GM21381 (cell line): ENCODE results near the gene VIPR2.
"Not testable (repeated sequence)": the region's sequence is repeated elsewhere in the genome, so short reads cannot be mapped to it uniquely, and the experiment has no call there.

ENCODE experiments used
- ATAC-seq: cut with Tn5 transposase; IDR thresholded peaks from one replicate; pipeline ENCODE4 v1.9.1; 2021; ENCODE audit warnings: mild to moderate bottlenecking, moderate library complexity; ENCODE audit not compliant: unreplicated experiment

VIPR2 gene

DNA sequence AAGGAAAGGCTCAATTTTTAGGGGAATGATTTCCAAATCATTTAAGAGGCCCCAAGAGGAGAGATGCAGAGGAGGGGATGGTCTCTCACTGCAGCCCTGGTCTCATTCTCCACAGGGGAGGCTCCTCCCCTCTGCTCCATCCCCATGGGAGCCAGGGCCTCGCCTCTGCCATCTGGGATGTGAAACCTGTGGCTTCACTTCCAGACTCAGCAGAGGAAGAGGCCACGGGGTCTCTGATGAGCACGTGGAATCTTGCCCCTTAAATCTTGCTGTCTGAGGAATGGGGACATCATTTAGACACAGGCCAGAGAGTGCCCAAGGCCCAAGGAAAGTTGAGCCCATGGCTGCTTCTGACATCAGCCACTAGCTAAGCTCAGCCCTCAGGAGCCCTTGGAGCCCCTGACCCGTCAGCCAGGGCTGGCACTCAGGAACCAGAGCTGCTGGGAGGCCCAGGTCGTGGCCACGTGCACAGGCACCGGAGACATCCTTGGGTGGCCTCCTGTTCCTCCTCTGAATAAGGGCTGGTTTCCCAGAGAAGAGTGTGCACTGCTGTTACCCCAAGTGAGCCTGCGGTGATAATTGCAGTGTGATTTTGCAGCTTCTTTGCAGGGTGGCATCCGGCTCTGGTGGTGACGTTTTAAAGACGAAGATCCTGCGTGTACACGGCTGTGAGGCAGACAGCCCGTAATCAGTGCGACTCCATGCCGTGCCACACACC, 50.5 kb downstream of the VIPR2 start:
- ATAC-seq, result no peak

DNA sequence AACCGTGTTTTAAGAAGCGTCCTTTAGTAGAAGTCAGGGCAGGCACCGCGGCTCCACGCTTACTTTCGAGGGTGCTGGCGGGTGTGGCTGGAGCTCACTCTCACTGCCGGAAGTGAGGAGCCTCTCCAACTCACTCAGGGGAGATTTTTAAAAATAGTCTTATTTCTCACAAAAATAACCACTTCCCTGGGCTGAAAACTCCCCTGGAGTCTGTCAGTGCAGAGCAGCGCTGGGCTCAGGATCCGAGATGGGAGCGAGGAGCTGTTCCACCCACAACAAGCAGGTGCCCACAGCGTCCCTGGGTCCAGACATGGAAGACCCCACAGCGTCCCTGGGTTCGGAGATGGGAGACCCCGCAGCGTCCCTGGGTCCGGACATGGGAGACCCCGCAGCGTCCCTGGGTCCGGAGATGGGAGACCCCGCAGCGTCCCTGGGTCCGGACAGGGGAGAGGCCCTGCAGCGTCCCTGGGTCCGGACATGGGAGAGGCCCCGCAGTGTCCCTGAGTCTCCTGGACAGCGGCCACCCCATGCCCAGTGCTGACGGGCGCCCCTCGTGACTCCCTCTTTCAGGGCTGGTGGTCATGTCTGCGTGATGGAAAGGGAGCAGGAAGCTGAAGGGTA, 51.2 kb downstream of the VIPR2 start:
- ATAC-seq, result no peak

DNA sequence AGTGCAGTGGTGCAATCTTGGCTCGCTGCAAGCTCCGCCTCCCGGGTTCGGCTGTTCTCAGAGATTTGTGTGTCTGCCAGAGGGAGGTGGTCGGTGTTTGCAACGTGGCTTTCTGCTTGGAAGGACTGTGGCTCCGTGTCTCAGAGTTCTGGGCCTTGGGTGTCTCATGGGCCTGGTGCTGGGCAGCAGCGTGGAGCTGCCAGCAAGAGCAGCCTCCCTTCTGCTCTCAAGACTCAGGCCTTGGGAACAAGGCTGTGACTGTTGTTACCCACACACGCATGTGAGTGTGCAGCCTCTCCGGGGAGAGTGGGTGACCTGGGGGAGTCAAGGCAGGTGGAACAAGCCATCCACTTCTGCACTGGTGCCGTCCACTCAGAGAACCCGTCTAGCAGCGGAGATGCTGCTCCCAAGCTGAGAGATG, 52.0 kb downstream of the VIPR2 start:
- ATAC-seq, result no peak

DNA sequence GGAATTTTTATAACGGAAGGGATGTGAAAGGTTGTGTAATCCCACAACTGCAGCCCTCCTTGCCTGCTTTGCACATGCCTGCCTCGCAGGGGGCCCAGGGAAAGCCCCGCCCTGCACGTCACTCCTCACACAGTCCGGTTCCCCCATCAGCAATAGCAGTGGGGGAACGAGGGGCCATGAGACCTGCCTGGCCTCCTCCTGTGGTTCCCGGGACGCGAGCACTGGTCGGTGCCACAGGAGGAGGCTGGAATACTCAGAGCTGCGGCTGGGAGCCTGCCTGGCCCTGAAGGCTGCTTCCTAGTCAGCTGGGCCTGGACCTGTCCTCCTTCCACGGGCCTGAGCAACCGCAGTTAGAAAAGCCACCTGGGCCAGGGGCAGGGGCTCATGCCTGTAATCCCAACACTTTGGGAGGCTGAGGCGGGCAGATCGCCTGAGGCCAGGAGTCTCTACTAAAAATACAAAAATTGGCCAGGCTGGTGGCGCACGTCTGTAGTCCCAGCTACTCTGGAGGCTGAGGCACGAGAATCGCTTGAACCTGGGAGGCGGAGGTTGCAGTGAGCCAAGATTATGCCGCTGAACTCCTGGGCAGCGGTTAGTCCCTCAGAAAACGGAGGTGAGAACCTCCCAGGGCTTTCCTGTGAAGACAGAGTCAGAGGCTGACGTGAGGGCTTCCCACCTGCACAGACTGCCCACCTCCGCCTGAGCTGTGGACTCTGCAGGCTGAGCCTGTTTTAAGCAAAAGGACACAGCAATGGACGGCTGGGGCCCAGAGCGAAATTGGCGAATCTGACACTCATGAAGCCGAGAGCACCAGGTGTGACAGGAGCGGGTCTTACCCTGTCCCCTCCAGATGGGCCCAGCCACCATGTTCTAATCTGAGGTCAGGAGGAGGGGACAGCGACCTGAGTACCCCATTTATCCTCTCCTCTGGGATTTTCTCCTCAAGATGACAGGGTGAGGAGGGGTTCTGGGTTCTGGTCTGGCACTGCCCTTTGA, 52.9 kb downstream of the VIPR2 start:
- no peak for ATAC-seq

DNA sequence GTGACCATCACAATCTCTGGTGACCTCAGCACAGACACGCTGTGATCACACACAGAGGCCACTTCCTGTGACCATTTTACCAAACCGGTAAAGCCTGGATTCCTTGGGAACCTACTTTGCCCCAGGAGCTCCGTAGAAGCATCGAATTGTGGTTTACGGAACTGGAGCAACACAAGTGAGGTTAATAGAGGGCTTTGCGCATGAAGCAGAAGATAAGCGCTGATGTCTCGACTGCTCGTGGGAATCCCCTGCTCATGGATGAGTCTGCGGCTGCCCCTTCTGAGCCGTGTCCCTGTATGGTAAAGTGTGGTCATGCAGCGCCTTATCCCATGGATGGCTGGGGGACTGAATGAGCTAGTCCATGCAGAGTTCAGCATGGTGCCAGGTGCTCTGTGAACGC, 53.6 kb downstream of the VIPR2 start:
- ATAC-seq, result no peak

DNA sequence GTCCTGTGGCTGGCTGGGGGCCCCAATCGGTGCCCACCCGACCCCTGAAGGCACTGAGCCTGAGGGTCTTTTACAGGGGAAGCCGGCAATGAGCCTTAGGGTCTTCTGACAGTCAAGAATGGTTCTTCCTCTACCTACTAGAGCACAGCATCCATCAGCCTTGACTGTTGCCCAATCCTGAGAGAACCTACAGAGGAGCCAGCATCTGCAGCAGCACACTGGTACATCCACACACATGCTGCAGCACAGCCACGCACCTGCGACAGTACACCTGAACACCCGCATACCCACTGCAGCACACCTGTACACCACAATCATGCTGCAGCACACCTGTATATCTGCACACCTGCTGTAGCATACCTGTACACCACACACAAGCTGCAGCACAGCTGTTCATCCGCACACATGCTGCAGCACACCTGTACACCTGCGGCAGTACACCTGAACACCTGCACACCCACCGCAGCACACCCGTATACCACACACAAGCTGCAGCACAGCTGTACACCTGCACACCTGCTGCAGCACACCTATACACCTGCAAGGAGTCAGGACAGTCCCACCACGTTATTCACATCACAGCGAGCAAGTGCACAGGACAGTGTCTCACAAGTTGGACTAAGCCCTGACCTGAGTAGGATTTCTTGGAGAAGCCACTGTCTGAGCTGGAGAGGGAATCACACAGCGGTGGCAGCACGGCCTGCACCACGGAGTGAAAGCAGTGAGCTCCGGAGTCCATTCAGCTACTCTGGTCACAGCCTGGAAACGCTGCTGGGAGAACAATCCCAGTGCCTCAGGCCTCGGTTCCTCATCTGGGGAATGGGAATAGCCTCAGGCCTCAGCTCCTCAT, 56.4 kb downstream of the VIPR2 start:
- no peak for ATAC-seq

DNA sequence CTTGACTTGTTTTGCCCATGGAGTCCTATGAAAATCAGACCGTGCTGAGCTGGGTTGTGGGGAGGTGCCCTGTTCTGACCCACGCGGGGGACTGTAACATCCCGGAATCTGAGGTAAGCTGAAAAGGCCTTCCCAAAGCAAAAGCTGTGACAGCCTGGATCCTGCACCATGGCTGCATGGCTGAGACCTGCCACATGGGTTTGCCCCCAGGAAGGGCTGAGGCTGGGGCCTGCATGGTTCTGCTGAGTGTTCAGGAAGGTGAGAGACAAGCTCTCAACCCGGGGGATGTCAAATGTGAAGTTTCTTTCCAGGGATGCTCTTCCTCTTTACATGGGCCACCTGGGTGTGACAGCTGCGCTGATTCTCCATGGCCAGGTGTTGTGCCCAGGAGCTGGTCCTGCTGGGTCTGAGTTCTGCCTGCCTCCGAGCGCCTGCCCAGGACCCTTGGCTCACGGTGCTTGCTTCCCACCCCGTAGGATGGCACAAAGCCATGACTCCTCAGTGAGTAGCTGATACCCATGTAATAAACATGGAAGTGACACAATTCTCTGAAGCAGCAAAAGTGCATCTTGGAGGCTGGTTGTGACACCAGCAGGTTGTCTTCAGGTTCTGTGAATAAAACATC, 58.3 kb downstream of the VIPR2 start:
- no peak for ATAC-seq

DNA sequence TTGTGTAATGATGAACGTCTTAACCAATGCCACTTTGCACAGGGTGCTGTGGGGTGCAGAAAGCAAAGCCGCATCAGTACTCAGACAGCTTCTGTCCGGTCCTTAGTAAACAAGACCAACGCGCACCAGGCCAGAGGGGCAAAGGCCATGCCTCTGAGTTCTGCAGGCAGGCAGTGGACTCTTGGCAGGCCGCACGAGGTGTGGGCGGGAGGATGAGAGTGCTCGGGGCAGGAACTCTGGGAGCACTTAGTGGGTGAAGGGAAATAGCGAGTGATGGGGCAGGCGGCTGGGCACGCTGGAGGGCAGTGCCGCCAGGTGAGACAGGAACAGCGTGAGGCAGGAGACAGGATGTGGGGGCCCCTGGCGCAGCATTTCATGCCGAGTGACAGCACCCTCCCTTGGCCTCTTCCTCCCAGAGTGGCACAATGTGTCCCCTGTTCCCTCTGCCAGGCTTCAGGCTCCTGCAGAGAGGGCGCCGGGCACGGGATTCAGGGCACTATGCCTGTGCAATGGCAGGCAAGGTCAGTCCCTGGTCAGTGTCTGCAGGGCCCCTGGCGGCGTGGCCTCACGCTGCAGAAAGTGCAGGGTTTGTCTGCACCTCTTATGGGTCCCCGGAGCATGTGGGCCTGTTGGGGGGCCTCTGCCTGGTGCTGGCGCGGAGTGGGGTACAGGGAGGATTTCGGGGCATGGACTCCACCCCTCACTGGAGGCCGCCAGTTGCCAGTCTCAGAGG, 60.4 kb downstream of the VIPR2 start:
- no peak for ATAC-seq

DNA sequence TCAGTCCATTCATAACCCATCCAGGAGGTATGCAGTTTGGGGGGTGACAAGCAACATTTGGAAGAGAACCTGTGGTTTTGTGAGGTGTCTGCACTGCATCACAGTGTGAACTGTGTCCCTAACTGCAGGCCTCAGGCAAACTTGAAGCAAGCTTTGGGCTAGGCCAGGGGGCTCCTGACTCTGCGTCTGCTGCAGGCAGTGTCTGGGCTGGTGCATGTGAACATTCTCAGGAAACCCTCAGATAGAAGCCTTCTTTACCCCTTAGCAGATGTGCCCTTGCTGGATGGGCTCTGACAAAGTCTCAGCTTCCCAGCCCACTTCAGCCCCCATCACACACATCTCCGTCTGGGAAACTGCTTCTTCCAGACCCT, 61.0 kb downstream of the VIPR2 start:
- no peak for ATAC-seq

DNA sequence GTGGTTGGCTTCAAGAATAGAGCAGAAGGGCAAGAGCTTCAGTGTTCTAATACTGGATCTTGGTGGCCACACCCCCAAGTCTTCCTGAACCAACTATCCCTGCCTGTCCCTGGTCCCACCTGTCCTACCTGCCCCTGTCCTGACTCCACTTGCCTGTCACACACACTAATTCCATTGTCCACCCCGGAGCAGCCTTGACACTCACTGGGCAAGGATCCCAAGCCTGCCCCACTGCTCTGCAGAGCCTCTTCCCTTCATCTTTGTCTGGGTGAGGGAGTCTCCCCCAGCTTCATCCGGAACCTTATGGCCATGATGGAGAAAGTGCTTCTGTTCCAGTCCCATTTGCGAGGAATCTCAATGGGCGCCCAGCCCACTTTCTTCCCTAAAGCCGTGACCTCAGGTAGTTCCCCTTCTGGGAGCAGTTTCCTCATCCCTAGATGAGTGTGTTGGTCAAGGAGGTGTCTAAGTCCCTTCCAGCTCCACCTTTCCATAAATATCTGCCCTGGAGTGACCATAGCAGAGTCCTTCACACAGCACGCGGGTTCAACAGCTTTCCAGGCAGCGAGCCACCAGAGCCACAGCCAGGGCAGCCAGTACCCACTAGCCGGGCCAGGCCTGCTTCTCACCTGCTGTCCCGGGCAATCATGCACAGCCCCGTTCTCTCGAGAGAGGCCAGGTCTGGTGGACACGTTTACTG, 61.5 kb downstream of the VIPR2 start:
- no peak for ATAC-seq

DNA sequence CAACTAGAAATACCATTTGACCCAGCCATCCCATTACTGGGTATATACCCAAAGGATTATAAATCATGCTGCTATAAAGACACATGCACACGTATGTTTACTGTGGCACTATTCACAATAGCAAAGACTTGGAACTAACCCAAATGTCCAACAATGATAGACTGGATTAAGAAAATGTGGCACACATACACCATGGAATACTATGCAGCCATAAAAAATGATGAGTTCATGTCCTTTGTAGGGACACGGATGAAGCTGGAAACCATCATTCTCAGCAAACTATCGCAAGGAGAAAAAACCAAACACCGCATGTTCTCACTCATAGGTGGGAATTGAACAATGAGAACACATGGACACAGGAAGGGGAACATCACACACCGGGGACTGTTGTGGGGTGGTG, 62.6 kb downstream of the VIPR2 start:
- ATAC-seq, result not testable (repeated sequence)

DNA sequence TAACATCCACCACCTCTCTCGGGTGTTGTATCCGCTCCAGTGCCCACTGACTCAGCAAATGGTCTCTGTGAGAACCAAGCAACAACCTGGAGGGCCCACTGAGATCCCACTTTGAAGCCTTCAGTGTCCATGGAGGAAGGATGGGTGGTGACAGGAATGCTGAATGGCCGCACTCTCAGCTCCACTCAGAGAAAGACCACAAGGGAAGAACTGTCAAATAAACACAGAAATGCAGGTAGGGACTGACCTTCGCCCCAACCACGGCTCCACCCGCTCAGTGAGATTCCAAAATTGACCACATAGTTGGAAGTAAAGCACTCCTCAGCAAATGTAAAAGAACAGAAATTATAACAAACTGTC, 65.8 kb downstream of the VIPR2 start:
- ATAC-seq, result no peak

DNA sequence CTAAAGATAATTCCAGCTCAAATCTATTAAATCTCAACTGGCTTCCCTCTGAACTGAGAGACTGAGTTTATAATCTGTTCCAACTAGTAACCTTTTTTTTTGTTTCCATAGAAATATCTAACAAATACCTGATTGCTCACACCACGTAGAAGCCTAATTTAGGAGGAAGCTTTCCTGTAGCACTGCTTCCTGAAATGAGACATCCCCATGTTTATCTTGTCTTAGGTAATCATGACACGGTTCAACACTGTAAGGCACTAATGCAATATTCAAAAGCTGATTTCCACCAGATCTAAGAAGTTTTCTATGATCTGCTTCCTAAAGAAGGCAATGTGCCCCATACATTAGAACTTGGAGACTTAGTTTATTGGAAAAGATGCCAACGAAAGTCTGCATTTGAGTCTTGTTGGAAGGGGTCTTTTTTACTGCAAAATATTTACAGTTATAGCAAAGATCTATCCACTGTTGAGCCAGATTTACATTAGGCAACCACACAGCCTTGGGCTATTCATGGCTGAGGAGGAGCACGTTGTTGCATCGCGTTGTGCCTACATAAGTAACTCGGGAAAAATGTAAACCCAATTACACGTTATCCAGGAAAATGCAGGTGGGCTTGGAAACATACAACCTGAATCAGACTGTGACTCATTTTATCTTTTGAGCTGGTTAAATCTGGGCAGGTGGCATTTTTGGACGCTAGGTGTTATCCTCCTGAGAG, 66.3 kb downstream of the VIPR2 start:
- no peak for ATAC-seq

DNA sequence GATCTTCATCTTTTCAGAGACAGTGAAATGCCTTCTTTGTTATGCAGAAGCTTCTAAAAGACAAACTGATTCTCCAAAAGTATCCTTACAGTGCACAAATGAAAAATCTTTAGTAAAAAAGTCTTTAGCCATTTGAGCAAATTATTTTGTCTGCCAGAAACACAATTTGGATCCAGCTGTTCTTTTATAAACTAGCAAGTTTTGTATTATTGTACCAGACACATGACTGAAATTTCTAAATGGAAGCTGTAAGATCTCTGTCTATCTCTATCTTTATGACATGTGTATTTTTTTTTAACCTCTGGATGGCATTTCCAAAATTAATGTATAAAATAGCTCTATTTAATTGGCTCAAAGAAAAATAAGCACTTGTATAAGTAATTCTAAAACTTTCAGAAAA, 68.3 kb downstream of the VIPR2 start:
- no peak for ATAC-seq

DNA sequence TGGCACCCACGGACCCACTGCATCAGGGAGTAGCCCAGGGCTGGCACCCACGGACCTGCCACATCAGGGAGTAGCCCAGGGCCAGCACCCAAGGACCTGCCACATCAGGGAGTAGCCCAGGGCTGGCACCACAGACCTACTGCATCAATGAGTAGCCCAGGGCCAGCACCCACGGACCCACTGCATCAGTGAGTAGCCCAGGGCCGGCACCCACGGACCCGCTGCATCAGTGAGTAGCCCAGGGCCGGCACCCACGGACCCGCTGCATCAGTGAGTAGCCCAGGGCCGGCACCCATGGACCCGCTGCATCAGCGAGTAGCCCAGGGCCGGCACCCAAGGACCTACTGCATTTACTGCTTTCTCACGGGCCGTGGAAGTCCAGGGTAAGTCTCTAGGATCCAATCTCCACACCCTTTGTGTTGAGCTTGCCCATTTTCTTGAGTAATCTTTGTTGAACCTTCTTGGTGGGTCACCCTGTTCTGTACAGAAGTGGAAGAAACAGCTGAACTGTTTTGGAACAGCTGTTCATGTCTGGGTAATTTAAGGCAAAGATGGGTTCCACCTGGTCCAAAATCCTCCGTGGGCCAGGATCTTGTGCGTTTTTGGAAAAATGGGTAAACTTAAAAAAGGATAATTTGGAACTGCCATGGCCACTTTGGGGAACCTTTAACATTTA, 69.0 kb downstream of the VIPR2 start:
- ATAC-seq, result no peak

DNA sequence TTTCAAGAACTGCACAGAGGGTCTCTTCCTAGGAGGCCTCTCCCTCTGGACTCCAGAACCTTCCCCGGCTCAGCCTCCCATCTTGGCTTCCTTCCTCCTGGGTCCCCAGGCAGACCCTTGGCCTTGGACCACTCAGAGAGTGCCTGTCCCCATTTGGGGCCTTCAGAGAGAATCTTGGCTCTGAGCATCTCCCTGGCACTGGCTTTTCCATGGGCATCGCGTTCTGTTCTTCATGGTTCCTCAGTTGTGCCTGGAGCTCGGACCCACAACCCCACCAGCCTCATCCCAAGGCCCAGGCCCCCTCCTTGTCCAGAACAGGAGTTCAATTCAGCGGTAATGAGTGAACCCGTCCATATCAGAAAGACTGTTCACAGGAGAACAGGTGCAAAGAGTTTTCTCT, 73.4 kb downstream of the VIPR2 start:
- ATAC-seq, result no peak

DNA sequence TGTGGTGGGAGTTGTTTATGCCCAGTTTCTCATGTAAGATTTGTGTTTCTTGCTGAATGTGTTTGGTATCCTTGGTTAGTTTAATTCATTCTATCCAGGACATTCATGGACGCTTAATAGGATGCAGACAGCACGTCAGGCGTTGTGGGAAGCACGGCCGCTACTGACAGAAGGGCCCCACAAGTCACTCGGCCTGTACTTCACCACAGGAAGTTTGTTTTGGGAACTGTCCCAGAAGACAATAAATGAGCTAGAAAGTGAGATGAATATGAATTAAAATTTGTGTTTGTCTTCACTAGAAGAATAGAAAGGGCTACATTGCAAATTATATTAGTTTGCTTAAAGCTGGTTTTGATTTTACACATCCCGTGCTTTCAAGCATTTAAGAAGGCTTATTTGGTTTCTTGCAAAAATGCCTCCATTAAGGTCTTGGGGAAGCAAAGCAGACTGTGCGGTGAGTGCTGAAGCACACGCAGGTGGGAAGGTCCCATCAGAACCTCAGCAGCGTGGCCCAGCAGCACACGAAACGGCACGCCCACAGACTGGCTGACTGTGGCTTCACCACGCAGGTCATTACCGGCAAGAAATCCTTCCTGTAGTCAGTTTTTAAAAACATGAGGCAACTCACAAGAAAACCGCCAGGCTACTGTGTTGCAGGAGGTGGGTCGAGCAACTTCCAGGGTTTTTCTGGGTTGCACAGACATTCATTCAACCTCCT, 74.1 kb downstream of the VIPR2 start:
- ATAC-seq, result no peak
